Keratinocyte (primary cell): Measurements from ENCODE around the gene MYADM. TPM values are rescaled to one million over a fixed set of nuclear protein-coding genes. Genes with fewer than 3 reads are reported as not detected.

Source experiments
- DNase-seq: peaks from one replicate; pipeline ENCODE4 v3.0.0-alpha.2; 2011; ENCODE audit warnings: low read depth, missing footprints, low spot score
- FAIRE-seq: peaks from 2 replicates; lab custom pipeline; 2011; peaks lifted over from hg19 to GRCh38; lab: Jason Lieb, UNC
- H2AFZ ChIP-seq: 2 replicates; pipeline ENCODE4 v1.6.0; 2012; ENCODE audit warnings: low read length, control low read depth, inconsistent platforms; ENCODE audit not compliant: control insufficient read depth
- H3K27ac ChIP-seq: 2 replicates; pipeline ENCODE4 v1.5.1; 2011; ENCODE audit warnings: low read length; ENCODE audit not compliant: control insufficient read depth, insufficient read depth
- H3K27me3 ChIP-seq: 3 replicates; pipeline ENCODE4 v1.6.0; 2011; ENCODE audit warnings: low read length; ENCODE audit not compliant: control insufficient read depth, insufficient read depth; ENCODE audit errors: extremely low read depth
- H3K36me3 ChIP-seq, 2 experiments: 2 replicates in 1 of 2; 3 replicates in 1 of 2; pipeline ENCODE4 v1.5.1; 2011; ENCODE audit warnings: low read length in 2 of 2, mild to moderate bottlenecking in 1 of 2; ENCODE audit not compliant: control insufficient read depth in 2 of 2, insufficient read depth in 2 of 2; ENCODE audit errors: extremely low read depth in 1 of 2
- H3K4me1 ChIP-seq: 3 replicates; pipeline ENCODE4 v1.5.1; 2011; ENCODE audit warnings: low read length; ENCODE audit not compliant: control insufficient read depth, insufficient read depth; ENCODE audit errors: extremely low read depth
- H3K4me2 ChIP-seq: 3 replicates; pipeline ENCODE4 v1.6.0; 2011; ENCODE audit warnings: low read depth, low read length; ENCODE audit not compliant: control insufficient read depth, insufficient read depth; ENCODE audit errors: extremely low read depth
- H3K4me3 ChIP-seq, 3 experiments: fragments of 200-600 bp in 1 of 3; sonication (generic) in 1 of 3; 2 replicates in 2 of 3; 3 replicates in 1 of 3; pipeline ENCODE4 v1.5.1; 2011 to 2016; ENCODE audit warnings: low read length in 3 of 3, mild to moderate bottlenecking in 3 of 3, control low read depth in 2 of 3, inconsistent platforms in 1 of 3, low read depth in 1 of 3, mixed read lengths in 1 of 3, mixed run types in 1 of 3, moderate library complexity in 1 of 3; ENCODE audit not compliant: control insufficient read depth in 2 of 3, insufficient read depth in 2 of 3; ENCODE audit errors: extremely low read depth in 1 of 3
- H3K79me2 ChIP-seq: 2 replicates; pipeline ENCODE4 v1.6.0; 2012; ENCODE audit warnings: low read length; ENCODE audit not compliant: control insufficient read depth, insufficient read depth
- H3K9ac ChIP-seq: 3 replicates; pipeline ENCODE4 v1.6.0; 2011; ENCODE audit warnings: low read length; ENCODE audit not compliant: control insufficient read depth, insufficient read depth; ENCODE audit errors: extremely low read depth
- H3K9me1 ChIP-seq: 3 replicates; pipeline ENCODE4 v1.6.0; 2011; ENCODE audit warnings: low read length; ENCODE audit not compliant: control insufficient read depth, insufficient read depth; ENCODE audit errors: extremely low read depth
- H3K9me3 ChIP-seq: 2 replicates; pipeline ENCODE4 v1.5.1; 2012; ENCODE audit warnings: low read depth, low read length; ENCODE audit not compliant: control insufficient read depth
- H4K20me1 ChIP-seq: 3 replicates; pipeline ENCODE4 v1.6.0; 2011; ENCODE audit warnings: low read length; ENCODE audit not compliant: control insufficient read depth, insufficient read depth; ENCODE audit errors: extremely low read depth
- EZH2 ChIP-seq: IDR thresholded peaks from one replicate; pipeline ENCODE4 v1.6.1; 2012; ENCODE audit warnings: inconsistent platforms, mild to moderate bottlenecking, low read length, moderate library complexity
- dilution Hi-C: fragments of 300-500 bp; cut with MboI; formaldehyde crosslinking; loops from one replicate; pipeline ENCODE4 v1.7.0; 2020; ENCODE audit warnings: low sequenced_read_pairs; ENCODE audit not compliant: extremely low pct_ligation_motif_present
- polyA plus RNA-seq, 5 experiments: library from polyadenylated mRNA; depleted of rRNA in 3 of 5; stranded (reverse) in 3 of 5; stranded (forward) in 1 of 5; unstranded in 1 of 5; fragments of >200 nt; gene quantifications; 1 replicate in 1 of 5; 2 replicates in 3 of 5; 3 replicates in 1 of 5; pipeline versions ENCODE4 v1.2.1 to v1.2.3, GENCODE V29; 2011 to 2012; ENCODE audit warnings: missing spikeins in 2 of 5, low read depth in 1 of 5, low replicate concordance in 1 of 5
- TF ChIP-seq, protein P1 (sequence below), 3 experiments: IDR thresholded peaks in 1 of 3; conservative IDR thresholded peaks in 1 of 3; optimal IDR thresholded peaks in 1 of 3; 2 replicates in 2 of 3; 3 replicates in 1 of 3; pipeline versions ENCODE3 to v1.5.1; 2011; ENCODE audit warnings: low read length in 3 of 3, mild to moderate bottlenecking in 3 of 3, moderate library complexity in 2 of 3, control low read depth in 1 of 3, inconsistent platforms in 1 of 3; ENCODE audit not compliant: insufficient read depth in 2 of 3; ENCODE audit errors: extremely low read depth in 1 of 3

The MYADM gene
- polyA plus RNA-seq, 1 donor (not counting 4 experiments of a cell fraction or from before 2014, with no cell fraction given) = 16.8 TPM

DNA sequence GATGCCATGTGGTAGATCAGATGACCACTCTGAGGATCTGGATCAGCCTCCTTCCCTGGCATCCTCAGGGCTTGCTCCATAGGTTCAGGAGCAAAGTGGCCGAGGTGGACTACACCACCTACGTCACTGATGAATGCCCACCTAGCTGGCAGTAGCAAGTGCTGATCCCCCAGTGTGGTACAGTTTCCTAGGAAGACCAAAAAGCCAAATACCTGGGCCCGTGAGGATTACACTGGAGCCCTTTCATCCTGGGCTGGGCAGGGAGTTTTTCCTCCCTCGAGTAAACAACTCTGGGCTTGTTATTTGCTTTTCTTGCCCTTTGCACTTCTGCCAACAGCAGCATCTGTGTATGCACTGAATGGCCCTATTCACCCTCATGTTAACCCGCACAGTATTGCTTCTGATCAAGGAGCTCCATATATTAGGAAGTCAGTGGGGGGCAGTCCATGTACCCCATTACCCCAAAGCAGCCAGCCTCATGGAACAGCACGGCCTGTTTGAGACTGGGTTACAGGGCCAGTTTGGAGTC, 3.3 kb upstream of the MYADM start:
- FAIRE-seq (no peak), DNase-seq (no peak)
- H3K27me3 ChIP-seq = no peaks in the 10 kb centered on the region
- H3K4me3 ChIP-seq = no peak overlapping the region
- dilution Hi-C loops = no loop called here
- no peak overlapping the region for H3K9ac ChIP-seq
- no peak for TF ChIP-seq EZH2
- TF ChIP-seq, protein P1, sequence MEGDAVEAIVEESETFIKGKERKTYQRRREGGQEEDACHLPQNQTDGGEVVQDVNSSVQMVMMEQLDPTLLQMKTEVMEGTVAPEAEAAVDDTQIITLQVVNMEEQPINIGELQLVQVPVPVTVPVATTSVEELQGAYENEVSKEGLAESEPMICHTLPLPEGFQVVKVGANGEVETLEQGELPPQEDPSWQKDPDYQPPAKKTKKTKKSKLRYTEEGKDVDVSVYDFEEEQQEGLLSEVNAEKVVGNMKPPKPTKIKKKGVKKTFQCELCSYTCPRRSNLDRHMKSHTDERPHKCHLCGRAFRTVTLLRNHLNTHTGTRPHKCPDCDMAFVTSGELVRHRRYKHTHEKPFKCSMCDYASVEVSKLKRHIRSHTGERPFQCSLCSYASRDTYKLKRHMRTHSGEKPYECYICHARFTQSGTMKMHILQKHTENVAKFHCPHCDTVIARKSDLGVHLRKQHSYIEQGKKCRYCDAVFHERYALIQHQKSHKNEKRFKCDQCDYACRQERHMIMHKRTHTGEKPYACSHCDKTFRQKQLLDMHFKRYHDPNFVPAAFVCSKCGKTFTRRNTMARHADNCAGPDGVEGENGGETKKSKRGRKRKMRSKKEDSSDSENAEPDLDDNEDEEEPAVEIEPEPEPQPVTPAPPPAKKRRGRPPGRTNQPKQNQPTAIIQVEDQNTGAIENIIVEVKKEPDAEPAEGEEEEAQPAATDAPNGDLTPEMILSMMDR (optimal IDR thresholded peaks at IDR 0.05 in 1 of 3, IDR thresholded peaks at IDR 0.05 in 1 of 3, conservative IDR thresholded peaks at IDR 0.05 in 1 of 3; ENCODE audit: extremely low read depth in 1 of 3, insufficient read depth in 2 of 3, low read length in 3 of 3) = no peak
- H4K20me1 ChIP-seq = no peaks in the 10 kb centered on the region
- H3K27ac ChIP-seq = no peak overlapping the region
- H3K9me1 ChIP-seq = no peaks in the 10 kb centered on the region
- H3K4me2 ChIP-seq = no peak overlapping the region
- H2AFZ ChIP-seq = no peak overlapping the region
- no peaks in the 10 kb centered on the region for H3K36me3 ChIP-seq
- peaks cover 19% of the 10 kb centered on the region for H3K4me1 ChIP-seq
- peaks cover 7% of the 10 kb centered on the region for H3K79me2 ChIP-seq
- H3K9me3 ChIP-seq = no peaks in the 10 kb centered on the region

DNA sequence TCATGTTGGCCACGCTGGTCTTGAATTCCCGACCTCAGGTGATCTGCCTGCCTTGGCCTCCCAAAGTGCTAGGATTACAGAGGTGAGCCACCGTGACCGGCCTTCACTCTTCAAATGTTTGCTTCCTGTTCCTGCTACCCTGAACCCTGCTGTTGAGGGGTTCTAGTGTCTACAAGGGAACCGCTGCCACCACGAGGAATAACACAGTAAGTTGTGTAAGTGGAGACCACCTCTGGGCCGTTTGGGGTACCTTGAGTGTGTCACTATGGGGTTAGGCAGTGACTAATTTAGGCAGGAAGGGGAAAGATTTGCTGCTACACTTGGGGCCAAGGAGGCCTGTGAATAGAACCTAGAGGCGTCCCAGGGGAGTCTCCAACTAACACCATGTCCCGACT, 2.2 kb upstream of the MYADM start:
- peaks cover 19% of the 10 kb centered on the region for H3K4me1 ChIP-seq
- peak overlapping the region; percentile 92 for H3K9ac ChIP-seq
- H3K4me2 ChIP-seq = peak overlapping the region; percentile 91
- H3K9me3 ChIP-seq = no peaks in the 10 kb centered on the region
- H3K79me2 ChIP-seq = peaks cover 7% of the 10 kb centered on the region
- dilution Hi-C loops = no loop called here
- no peaks in the 10 kb centered on the region for H3K9me1 ChIP-seq
- peak overlapping the region; percentile 98 for H3K27ac ChIP-seq
- H3K36me3 ChIP-seq = peaks cover 0 to 2% of the 10 kb centered on the region in 2 experiments
- DNase-seq = no peak
- peak overlapping the region; percentile 80 for H2AFZ ChIP-seq
- H3K4me3 ChIP-seq = peak overlapping the region in 1 of 3 experiments; percentile 72
- TF ChIP-seq EZH2 = no peak
- TF ChIP-seq, protein P1 (optimal IDR thresholded peaks at IDR 0.05 in 1 of 3, IDR thresholded peaks at IDR 0.05 in 1 of 3, conservative IDR thresholded peaks at IDR 0.05 in 1 of 3; ENCODE audit: extremely low read depth in 1 of 3, insufficient read depth in 2 of 3, low read length in 3 of 3) = no peak
- no peak for FAIRE-seq
- H4K20me1 ChIP-seq = no peaks in the 10 kb centered on the region
- H3K27me3 ChIP-seq = no peaks in the 10 kb centered on the region
